Fibroblast of upper back skin (primary cell): ENCODE results near the gene BRME1.
A peak's percentile ranks its signal among the peaks of the same experiment; 100 is the strongest.
"Not testable (repeated sequence)": the region's sequence is repeated elsewhere in the genome, so short reads cannot be mapped to it uniquely, and the experiment has no call there.

Experiments used
- DNase-seq: peaks from one replicate; pipeline ENCODE4 v3.0.0-alpha.2; 2013

The BRME1 gene

DNA sequence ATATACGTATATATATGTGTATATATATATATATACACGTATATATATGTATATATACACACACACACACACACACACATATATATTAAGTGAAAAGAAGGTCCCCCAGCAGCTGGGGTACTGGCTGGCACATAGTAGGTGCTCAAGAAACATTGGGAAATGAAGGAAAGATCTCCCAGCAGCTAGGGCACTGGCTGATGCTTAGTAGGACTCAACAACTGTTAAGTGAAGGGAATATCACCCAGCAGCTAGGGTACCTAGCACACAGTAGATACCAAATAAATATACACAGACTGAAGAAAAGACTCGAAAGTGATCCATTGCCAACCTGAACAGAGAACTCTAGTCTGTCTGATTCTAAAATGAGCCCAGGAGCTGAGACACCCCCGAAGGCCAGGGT is 20.1 kb upstream of the BRME1 start:
- no peak for DNase-seq

DNA sequence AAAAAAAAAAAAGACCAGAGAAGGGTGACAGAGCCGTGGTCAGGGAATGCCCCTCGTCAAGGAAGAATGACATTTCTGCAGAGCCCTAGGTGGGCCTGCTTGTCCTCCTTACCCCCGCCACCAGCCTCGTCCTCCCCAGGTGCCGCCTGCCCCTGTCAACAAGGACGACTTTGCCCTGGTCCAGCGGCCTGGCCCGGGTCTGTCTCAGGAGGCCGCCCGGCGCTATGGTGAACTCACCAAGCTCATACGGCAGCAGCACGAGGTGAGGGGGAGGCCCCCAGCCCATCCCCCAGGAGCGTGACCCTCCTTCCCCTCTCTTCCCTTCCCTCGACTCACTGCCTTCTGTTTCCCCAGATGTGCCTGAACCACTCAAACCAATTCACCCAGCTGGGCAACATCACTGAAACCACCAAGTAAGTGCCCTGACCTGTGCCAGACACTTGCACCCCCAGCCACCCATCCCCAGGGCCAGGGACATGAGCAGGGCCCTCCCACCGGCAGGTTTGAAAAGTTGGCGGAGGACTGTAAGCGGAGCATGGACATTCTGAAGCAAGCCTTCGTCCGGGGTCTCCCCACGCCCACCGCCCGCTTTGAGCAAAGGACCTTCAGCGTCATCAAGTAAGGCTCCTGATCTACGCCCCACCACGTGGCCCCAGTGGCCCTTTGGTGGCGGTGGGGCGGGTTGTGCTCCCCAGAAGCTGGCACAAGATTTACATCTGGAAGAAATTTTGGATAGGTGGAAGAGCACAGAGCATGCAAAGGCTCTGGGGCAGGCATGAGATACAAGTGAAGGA is 17.5 kb upstream of the BRME1 start:
- DNase-seq: no peak

DNA sequence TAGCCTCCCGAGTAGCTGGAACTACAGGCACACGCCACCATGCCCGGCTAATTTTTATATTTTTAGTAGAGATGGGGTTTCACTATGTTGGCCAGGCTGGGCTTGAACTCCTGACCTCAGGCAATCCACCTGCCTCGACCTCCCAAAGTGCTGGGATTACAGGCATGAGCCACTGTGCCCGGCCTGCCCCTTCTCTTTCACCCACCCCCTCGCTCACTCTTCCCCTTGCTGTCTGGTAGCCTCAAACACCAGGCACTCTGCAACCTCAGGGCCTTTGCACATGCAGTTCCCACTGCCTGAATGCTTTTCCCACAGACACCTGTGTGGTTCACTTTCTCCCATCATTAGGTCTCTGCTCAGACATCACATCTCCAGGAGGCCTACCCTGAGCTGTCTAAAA is 16.2 kb upstream of the BRME1 start:
- not testable (repeated sequence) for DNase-seq

DNA sequence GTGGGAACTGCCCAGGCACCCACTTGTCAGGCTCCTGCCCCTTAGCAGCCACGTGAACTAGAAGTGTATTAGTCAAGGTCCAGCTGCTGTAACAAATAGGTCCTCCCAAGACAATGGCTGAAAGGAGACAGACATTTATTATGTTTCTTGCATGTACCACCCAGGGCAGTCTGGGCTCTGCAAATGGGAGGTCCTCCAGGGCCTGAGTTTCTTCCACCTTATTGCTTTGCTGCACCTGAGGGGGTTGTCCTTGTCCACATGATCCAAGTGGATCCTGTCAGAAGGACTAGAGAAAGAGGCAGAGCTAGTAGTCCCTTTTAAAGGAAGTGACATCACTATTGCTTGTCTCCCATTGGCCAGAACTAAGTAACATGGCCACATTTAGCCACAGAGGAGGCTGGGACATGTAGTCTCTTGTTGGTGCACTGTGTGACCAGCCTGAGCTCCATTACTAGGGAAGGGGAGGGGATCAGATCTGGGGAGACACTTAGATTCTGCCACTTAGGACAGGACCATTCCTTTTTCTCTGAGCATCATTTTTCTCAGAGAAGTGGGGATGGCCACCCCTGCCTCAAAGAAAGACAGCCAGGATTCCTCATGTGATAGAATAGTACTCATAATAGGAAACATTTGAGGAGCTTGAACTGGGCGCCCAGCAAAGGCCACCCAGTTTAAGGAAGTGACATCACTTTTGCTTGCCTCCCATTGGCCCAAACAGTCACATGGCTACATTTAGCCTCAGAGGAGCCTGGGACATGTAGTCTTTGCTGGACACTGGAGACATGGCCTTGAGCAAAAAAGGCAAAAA is 15.2 kb upstream of the BRME1 start:
- peak; percentile 30 for DNase-seq

DNA sequence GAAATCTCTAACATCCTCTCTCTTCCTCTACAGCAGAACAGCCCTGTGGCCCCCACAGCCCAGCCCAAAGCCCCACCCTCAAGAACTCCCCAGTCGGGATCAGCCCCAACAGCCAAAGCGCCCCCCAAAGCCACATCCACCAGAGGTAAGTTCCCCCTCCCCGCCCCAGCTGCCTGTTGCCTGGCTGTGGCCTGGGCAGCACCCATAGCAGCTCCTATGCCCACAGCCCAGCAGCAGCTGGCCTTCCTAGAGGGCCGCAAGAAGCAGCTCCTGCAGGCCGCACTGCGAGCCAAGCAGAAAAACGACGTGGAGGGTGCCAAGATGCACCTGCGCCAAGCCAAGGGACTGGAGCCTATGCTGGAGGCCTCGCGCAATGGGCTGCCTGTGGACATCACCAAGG is 14.6 kb upstream of the BRME1 start:
- DNase-seq: no peak

DNA sequence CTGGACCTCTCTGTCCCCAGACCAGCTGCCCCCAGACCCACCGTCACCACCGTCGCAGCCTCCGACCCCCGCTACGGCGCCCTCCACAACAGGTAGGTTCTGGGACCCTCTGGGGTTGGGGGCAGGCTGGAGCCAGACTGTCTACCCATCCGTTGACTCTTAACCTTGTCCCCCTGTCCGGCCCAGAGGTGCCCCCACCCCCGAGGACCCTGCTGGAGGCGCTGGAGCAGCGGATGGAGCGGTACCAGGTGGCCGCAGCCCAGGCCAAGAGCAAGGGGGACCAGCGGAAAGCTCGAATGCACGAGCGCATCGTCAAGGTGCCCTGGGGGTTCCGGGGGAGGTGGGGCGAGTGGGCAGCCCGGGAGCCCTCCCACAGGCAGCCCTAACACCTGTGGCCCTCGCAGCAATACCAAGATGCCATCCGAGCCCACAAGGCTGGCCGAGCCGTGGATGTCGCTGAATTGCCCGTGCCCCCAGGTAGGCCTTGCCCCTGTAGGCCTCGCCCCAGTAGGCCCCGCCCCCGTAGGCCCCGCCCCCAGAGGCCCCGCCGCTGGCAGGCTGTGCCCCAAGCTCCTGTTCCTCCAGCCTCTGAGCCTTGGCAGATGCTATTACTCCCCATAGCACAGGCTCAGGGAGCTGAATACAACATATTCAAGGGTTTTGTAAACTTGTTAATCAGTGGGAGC is 13.0 kb upstream of the BRME1 start:
- DNase-seq: no peak

DNA sequence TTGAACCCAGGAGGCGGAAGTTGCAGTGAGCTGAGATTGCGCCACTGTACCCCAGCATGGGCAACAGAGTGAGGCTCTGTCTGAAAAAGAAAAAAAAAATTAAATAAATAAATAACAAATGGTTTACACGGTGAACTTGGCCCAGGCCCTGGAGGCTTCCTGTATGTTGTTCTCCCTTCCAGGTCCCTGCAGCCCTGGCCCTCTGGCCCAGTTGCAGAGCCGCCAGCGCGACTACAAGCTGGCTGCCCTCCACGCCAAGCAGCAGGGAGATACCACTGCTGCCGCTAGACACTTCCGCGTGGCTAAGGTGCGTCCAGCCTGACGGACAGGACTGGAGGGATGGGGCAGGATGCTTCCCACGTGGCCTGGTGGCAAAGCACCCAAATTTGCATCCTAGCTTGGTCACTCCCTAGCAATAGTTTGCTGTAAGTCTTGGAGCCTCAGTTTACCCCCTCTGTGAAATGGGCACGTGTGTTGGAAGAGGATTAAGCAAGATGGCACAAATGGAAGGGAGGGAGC is 12.0 kb upstream of the BRME1 start:
- DNase-seq: no peak

DNA sequence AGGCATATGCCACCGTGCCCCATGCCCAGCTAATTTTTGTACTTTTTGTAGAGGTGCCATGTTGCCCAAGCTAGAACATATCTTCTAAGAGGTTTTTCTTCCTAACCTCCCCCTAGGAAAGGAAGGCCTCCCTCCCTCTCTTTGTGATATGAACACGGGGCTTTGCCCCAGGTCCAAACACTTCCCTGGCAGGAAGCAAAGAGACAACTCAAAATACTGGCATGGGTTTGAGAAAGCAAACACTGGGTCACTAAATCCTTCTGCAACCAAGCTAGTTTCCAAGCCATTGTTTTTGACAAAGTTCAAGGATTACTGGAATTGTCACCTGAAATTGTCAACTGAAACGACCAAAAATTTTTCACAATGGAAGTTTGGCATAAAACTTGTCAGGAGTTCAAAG is 8.9 kb upstream of the BRME1 start:
- DNase-seq: no peak

DNA sequence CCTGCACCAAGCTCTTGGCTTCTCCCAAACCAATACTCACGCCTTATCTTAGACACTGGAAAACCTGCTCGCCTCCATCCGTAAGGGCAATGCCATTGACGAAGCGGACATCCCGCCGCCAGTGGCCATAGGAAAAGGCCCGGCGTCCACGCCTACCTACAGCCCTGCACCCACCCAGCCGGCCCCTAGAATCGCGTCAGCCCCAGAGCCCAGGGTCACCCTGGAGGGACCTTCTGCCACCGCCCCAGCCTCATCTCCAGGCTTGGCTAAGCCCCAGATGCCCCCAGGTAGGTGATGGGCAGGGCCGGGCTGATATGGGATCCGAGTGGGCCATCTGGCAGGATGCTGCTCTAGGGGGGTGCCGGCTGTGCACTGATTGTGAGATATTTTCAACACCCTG is 7.4 kb upstream of the BRME1 start:
- no peak for DNase-seq

DNA sequence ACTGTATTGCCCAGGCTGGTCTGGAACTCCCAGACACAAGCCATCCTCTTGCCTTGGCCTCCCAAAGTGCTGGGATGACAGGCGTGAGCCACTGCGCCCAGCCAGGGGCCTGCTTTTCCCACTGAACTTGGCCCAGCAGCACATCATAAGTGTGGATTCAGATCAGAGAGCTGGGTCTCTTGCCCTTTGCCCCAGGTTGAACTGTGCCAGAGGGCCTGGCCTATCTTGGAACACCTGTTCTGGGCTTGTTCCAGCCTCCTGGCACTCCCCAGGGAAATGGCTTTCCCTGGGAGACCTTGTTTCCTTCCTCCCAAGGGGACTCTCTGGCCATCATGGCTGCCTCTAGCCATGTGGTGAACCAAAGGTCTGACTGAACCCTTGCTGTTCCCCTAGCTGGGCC is 3.5 kb upstream of the BRME1 start:
- no peak for DNase-seq

DNA sequence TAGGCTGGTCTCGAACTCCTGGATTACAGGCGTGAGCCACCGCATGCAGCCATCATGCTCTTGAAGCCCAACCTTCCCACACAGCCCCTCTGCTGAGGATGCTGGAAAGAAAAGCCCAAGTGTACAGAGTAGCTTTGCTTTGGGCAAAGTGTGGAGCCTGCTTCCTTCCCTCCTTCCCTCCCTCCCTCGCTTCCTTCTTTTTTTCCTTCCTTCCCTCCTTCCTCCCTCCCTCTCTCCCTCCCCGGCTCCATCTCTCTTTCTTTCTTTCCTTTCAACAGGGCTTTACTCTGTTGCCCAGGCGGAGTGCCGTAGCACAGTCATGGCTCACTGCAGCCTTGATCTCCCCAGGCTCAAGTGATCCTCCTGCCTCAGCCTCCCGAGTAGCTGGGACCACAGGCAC is 2.8 kb upstream of the BRME1 start:
- DNase-seq: no peak

DNA sequence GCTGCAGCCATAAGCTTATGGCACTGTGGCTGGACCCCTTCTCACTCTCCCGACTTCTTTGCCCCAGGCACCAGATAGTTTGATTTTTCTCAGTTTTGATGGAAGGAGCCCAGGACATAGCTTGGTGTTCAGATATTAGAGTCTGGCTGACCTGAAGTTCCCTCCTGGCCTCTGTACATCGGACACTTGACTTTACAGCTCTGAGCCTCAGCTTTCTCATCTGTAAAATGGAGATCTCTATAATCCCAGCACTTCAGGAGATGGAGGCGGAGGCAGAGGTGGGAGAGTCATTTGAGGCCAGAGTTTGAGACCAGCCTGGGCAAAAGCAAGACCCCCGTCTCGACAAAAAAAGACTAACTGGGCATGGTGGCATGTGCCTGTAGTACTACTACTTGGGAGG is 993 bp upstream of the BRME1 start:
- no peak for DNase-seq

DNA sequence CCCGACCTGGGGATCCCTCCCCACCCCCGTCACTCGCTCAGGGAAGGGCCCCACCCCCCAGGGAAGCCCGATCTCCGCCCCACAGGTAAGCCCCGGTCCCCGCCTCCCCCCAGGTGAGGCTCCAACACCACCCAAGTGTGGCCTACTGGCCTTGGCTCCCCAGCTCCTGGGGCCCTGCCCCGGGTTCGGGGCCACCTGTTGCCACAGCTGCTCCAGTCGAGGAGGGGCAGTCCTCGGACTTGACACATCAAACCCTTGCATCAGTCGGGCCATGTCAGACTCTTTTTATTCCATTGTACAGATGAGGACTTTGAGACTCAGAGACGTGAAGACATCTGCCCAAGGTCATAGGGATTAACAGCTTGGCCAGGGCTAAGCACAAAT is 596 bp upstream of the BRME1 start:
- DNase-seq: peak; percentile 5

DNA sequence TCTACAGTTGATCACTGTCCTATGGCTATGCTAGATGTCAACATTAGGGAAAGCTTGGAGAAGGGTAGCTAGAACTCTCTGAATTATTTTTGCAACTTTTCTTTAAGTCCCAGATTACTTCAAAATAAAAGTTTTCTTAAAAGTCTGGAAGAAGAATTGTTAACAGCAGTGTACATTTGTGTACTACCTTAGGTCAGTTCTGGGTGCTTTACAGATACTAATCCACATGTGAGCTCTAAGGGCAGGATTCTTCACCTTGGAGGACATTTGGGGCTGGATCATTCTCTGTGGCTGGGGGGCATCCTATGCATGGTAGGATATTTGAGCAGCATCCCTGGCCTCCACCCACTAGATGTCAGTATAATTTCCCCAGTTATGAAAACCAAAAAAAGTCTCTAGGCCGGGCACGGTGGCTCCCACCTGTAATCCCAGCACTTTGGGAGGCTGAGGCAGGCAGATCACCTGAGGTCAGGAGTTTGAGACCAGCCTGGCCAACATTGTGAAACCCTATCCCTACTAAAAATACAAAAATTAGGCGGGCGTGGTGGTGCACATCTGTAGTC is 2.8 kb downstream of the BRME1 start:
- no peak for DNase-seq

DNA sequence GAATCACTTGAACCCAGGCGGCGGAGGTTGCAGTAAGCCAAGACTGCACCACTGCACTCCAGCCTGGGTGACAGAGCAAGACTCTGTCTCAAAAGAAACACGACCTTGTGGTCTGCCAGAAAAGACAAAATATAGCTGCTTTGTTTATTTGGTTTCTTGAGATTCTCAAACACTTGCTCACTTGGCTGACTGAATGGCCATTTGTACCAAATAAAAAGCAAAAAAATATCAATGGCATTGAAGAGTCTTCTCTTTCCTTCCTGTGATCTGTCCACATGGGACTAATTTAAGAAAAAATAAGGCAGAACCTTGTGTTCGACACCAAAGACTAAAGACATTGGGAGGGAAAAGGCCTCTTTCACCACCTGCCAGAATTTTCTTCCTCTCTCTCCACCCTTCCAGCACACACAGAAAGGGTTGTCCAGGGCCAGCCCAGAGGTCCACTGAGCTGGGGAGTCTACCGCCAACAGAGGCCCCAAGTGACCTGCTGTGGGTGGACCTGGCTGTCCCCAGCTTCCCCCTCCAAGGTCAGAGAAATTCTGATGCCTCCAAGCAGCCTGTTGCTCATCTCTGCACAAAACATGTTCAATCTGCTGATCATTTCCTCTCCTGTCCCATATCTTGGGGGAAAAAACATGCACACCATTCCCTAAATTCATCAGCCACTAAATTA is 5.9 kb downstream of the BRME1 start:
- no peak for DNase-seq

DNA sequence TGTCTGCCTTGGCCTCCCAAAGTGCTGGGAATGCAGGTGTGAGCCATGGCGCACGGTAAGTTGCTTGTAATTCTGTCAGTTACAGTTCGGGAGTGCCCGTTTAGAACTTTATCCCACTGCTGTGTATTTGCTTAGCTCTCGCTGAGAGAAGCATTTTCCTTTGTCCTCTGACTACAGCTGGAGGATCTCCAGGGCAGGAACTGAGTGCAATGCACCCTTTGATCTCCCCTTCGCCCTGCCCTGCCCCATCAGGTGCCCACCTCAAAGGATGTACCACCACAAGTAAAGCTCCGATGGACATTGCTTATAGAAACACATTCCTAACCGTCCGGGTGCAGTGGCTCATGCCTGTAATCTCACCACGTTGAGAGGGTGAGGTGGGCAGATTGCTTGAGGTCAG is 6.5 kb downstream of the BRME1 start:
- DNase-seq: no peak

DNA sequence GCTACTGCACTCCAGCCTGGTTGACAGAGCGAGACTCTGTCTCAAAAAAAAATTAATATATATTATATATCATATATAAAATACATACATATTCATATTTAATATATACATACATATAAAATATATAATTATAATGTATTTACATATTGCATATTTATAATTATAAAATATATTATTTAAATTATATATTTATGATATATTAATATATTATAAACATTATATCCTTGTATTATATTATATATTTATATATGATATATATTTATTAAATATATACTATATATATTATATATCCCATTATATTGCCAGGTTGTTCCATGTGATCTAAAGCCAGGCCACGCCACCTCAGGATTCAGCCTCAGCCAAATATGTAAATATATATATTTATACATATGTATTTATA is 9.7 kb downstream of the BRME1 start:
- no peak for DNase-seq

DNA sequence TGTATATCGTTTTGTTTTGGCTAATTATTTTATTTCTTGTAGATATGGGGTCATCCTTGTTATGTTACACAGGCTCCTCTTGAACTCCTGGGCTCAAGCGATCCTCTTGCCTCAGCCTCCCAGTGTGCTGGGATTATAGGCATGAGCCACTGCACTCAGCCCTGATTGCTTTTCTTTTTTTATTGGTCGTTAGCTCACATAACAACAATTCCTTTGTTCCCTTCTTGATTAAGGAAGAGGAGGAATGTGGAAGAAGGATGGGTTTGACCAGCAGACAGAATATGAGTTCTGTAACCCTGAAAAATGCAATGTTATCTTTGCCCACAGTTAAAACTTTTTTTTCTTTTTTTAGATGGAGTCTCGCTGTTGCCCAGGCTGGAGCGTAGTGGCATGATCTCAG is 11.4 kb downstream of the BRME1 start:
- DNase-seq: no peak

DNA sequence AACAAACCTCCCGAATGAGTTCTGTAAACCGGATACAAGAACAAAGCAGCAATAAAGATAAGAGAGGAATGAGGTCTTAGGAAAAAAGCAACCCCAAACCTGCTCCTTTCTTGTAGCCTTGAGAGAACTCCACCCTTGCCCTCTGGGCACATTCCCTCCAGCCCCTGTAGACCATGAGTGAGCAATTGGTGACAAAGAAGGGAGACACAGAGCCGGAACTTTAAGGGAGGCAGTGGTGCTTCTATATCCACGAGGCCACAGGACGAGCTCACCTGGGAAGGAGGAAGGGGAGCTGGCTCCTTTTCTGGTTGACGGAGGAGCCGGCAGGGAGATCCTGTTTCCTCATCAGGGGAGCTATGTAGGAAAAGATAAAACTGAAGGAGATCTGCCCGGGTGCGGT is 13.0 kb downstream of the BRME1 start:
- no peak for DNase-seq

DNA sequence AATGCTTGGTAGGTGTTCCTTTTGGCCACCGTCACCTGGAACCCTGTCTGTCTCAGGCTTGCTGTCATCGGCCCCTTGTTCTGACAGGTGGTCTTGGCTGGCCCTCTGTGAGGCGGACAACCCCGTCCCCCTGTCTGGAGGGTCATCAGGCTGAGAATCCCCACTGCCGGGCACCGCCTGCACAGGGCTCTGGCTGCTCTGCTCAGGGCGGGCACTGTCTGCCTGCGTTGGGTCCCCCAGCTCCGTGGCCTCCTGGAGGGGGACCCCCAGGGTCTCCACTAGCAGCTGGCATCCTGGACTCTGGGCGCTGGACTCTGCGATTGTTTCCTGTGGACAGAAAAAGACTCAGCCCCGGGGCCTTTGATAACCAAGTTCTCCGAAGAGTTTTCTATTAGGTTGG is 15.8 kb downstream of the BRME1 start:
- no peak for DNase-seq

DNA sequence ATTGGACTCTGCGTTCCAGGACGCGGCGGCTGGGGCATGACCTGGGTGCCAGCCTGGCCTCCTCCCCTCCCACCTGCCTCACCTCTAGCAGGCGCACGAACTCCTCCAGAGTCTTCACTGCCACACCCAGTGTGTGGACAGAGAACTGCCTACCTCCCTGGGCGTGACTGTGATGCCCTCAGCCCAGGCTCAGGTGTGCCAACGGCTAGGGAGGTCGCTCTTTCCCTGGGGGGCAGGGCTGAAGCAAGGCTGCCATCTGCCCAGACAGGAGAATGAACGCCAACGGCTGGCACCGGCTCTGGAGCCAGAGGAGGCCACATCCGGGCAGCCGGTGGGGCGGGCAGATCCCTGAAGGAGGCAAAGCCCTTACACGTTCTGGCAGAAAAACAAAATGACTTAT is 17.6 kb downstream of the BRME1 start:
- no peak for DNase-seq

DNA sequence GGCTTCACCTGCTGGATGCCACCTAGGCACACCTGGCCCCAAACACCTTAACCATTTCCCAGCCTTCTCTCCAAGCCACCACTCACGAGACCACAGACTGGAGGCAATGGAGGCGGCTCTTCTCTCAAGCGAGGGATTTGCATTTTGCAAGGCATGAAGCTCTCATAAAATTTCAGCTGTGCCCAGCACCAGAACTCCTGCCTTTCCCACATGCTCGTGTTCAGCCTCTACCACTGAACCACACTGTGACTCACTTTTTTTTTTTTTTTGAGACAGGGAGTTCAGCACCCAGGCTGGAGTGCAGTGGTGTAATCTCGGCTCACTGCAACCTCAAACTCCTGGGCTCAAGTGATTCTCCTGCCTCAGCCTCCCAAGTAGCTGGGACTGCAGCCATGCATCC is 18.4 kb downstream of the BRME1 start:
- no peak for DNase-seq

DNA sequence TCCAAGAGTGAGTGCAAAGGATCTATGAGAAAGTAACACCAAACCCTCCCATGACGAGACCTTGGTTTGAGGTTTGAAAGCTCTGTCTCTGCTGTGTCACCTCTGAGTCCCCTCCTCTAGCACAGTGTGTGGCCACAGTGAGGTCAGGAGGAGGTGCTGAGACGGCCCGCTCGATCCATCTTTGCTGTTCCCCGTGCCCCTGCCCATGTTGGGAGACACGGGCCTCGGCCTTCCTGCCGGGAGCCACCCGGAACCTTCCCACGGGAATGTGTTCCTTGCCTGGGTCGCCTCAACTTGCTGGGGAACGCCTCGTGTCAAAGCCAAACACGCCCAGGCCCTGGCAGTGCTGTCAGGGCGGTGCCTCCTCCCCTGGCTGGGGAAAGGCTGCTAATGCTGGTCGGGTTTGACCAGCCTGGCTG is 18.9 kb downstream of the BRME1 start:
- no peak for DNase-seq
